GM21619 (cell line): ENCODE results near the gene LDLRAP1.
A peak's percentile ranks its signal among the peaks of the same experiment; 100 is the strongest.
"Not testable (repeated sequence)": the region's sequence is repeated elsewhere in the genome, so short reads cannot be mapped to it uniquely, and the experiment has no call there.

ENCODE experiments used
- ATAC-seq: cut with Tn5 transposase; IDR thresholded peaks from one replicate; pipeline ENCODE4 v1.9.1; 2021; ENCODE audit not compliant: unreplicated experiment

The LDLRAP1 gene

DNA sequence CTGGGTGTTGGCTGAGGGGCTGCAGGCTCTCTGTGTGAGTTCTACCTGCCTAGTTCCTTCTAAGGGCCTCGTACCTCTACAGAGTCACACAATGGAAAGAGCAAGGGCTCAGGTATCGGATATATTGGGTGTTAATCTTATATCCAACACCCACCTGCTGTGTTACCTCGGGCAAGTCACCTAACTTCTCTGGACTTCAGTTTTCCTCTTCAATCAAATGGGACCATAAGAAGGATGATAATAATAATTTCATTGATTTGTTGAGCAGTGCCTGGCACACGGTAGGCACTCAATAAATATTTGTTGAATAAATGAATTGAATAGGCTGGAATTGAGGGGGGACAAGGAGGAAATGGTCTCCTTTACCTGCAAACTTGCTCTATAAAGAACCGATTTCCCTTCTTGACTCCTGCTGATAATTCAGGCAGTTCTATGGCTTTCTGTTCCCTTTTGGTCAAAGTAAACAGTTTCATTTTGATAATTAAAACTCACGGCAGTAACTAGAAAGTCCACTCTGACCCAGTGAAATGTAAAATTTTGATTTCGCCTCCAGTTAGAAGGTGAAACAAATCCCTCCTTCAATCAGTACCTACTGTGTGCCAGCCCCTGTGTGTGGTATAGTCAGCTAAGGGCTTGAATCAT is 56.7 kb downstream of the LDLRAP1 start:
- ATAC-seq = no peak

DNA sequence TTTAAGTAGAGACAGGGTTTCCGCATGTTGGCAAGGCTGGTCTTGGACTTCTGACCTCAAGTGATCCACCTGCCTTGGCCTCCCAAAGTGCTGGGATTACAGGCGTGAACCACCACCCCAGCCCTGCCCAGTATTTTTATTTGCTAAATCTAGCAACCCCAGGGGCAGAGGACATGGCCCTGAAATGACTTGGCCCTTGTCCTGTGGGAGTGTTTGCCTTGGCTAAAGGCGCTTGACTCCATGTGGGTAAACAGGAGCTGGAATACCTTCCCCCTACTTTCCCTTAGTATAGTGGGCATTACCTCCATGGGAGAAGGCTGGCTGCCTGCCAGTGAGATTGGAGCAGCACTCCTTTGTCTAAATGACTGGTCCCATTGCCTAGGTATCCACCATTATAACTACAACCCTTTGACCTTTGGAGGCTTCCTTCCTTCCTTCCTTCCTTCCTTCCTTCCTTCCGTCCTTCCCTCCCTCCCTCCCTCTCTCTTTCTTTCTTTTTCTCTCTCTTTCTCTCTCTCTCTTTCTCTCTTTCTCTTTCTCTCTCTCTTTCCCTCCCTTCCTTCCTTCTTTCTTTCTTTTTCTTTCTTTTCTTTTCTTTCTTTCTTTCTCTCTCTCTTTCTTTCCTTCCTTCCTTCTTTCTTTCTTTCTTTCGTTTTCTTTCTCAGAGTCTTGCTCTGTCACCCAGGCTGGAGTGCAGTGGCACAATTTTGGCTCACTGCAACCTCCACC is 57.7 kb downstream of the LDLRAP1 start:
- not testable (repeated sequence) for ATAC-seq

DNA sequence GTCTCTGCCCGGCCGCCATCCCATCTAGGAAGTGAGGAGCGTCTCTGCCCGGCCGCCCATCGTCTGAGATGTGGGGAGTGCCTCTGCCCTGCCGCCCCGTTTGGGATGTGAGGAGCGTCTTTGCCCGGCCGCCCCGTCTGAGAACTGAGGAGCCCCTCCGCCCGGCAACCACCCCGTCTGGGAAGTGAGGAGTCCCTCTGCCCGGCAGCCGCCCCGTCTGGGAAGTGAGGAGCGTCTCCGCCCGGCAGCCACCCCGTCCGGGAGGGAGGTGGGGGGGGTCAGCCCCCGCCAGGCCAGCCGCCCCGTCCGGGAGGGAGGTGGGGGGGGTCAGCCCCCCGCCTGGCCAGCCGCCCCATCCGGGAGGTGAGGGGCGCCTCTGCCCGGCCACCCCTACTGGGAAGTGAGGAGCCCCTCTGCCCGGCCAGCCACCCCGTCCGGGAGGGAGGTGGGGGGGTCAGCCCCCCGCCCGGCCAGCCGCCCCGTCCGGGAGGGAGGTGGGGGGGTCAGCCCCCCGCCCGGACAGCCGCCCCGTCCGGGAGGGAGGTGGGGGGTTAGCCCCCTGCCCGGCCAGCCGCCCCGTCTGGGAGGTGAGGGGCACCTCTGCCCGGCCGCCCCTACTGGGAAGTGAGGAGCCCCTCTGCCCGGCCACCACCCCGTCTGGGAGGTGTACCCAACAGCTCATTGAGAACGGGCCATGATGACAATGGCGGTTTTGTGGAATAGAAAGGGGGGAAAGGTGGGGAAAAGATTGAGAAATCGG is 60.6 kb downstream of the LDLRAP1 start:
- ATAC-seq = not testable (repeated sequence)

DNA sequence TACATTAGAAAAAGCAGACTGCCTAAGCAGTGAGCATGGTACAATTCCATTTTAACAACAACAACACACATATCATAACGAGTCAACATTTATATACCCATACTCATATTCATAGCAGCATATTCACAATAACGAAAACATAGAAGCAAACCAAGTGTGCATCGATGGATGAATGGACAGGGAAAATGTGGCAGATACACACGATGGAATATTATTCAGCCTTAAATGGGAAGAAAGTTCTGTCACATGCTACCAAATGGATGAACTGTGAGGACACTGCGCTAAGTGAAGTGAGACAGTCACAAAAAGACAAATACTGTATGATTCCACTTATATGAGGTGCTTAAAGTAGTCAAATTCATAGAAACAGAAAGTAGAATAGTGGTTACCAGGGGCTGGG is 63.7 kb downstream of the LDLRAP1 start:
- ATAC-seq = no peak

DNA sequence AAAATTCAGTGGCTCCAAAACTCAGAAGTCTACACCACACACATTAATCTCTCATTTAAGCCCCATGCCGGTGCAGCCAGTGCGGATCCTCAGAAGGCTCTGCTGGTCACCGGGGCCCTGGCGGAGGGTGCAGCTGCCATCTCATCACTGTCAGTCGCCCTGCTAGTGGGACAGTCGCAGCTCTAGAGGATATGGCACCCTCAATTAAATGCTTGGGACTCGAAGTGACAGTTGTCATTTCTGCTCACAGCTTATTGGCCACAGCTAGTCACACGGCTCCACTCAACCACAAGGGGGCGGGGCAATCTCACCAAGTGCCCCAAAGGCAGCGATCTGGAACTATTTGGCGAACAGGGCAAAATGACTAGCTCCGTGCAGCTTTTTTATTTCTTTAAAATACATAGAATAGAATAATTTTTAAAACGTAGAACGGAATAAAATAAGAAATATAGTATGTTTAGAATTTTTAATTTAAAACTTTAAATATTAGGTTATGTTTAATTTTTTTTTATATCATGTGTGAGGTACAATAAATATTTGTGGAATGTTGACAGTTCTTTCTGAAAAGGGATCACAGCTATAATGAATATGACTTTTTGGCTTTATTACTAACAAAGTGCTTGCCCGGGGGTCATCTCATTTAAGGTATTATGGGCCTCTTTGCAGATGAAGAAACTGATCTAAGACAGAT is 65.2 kb downstream of the LDLRAP1 start:
- ATAC-seq = peak; percentile 73

DNA sequence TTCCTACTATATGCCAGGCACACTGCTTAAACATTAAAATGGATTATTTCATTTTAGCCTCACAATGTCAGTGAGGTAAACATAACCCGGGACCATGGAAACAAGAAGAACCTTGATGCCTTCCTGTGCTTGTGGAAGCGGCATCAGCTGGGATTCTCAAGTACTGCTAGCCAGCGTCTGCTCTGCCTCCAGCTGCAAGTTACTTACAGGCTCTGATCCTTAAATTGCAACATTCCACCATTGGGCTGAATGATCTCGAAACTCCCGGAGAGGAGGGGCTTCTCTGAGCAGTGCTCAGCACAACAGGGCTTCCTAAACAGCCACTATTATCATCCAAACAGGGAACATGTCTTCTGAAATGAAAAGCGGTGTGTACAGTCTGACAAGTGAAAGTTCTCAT is 66.5 kb downstream of the LDLRAP1 start:
- no peak for ATAC-seq

DNA sequence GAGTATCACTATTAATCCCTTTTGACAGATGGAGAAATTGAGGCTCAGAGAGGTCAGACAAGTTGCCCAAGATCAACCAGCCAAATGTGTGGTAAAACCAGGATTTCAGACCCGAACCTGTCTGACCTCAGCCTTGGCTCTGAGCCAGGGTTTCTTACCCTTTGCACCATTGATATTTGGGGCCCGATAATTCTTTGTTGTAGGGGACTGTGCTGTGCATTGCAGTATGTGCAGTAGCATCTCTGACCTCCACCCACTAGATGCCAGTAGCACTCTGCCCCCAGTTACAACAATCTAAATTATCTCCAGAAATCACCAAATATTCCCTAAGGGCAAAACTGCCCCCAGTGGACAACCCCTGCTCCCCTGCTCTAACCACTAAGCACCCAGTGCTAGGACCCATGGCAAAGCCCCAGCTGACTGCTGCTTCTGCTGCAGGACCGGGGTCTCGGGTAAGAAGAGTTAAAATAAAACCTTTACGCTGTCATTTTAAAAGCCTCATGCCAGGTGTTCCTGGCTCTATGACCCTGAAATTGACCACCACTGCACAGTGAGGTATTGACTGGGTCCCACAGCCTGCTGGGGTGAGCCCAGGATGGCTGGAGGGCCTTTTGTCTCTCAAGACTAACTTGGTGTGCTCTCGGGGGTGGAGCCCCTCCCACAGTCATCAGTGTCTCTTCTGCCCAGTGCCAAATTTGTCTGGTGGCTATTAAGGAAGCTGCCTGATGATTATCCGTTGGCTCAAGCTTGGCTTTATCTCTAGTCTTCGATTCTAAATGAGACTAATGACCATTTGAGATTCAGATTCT is 67.6 kb downstream of the LDLRAP1 start:
- no peak for ATAC-seq

DNA sequence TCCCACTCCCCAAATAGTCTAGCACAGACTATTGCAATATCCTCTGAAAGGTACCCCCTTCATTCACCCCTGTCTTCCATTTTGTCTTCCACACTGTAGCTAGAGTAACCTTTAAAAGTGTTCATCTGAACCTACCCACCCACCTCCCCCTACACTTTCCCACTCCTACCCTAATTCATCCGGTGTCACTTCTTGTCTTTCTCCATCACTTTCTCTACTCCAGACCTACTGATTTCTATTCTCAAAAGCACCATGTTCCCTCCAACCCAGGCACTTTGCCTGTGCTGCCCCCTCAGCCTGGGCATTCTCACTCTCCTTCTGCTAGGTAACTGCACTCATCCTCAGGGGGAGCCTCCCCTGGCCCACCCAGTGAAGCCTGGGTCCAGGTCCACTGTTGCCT is 68.4 kb downstream of the LDLRAP1 start:
- no peak for ATAC-seq

DNA sequence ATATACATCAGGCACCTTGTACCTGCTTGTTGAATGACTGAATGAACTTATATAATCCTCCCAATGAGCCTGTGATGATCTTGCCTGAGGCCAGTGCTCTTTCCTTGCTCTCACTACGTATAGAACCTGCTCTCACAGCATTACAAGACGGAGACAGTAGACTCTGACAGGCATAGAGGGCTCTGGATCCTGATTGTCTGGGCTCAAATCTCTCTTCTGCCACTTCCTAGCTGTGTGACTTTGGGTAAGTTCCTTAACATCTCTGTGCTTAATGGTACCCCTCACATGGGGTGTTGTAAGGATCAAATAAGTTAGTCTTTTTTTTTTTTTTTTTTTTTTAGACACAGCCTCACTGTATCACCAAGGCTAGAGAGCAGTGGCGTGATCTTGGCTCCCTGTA is 69.0 kb downstream of the LDLRAP1 start:
- no peak for ATAC-seq

DNA sequence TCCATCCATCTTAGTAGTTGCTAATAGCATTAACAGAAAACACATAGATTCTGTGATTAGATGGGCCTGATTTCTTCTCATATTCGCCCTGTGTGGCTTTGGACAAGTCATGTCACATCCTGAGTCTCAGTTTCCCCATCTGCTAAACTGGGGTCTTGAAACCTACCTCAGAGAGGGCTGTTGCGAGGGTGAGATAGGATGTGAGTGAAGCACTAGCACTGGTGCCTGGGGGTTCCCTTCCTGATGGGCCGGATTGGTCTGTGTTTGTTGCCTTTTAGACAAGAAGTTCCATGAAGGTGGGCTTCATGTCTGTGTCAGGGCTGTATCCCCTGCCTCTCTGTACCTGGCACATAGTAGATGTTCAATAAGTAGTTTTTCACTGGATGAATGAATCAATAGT is 69.7 kb downstream of the LDLRAP1 start:
- ATAC-seq = no peak

DNA sequence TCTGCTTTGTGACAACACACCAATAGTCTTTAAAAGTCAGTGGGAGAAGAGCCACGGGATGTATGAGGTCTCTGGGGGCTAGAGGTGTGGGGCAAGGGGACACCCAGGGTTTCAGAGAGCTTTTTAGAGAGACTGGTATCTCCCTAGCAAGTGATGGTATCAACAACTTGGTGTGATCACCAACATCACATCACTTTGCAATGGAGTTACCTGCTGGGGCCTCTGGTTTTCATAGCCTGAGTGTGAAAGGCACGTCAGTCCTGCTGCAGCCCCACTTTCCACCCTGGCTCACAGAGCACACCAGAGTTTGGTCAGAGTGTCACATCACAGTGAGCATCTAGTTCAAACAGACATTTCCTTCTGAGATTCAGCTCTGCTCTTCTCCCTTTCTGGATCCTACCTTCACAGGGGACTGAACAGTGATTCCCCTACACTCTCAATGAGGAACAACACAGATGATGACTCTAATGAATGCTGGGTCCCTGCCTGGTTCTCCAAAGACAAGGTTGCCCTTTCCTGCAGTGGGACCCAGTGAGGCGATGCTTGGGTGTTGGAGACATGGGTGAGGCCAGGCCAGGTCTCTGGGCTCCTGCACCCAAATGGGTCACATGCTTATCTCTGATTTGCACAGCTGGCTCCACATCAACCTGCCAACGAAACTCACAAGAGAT is 71.2 kb downstream of the LDLRAP1 start:
- no peak for ATAC-seq

DNA sequence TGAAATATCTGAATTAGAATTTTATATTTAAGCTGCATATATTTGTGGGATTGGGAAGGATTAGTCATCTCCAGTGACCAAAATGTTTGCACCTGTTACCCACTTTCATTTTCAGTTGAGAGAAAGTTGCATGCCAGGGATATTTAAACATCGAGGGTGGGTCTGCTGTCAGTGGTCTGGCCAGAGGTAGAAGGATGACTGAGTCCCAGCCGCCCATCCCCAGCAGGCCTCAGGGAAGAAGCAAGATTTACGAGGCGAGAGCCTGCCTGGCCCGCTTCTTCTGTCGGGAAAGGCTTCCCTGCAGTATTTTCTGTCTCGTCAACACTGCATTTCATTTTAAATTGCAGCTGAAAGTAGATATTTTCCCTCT is 71.8 kb downstream of the LDLRAP1 start:
- ATAC-seq = no peak

DNA sequence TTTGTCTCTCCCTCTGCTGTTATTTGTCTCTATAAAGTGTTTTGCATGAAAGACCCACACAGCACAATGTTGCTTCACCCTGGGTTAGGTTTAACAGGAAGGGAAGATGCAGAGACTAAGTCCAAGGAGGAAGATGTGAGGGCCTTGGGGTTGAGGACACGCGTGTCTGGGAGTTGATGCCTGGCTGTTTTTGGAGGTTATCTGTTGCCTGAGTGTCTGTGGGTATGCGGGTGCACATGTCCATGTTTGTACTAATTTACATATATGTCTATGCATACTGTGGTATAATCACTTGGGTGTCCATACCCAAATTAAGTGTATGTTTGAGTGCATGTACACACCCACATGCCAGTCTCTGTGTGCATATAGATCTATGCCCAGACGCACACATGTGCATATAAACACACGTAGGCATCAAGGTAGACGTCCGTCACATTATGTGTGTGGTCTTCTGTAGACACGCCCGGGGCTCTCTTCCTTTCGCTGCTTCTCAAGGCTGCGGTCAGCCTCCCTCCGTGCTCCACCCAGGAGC is 72.2 kb downstream of the LDLRAP1 start:
- no peak for ATAC-seq

DNA sequence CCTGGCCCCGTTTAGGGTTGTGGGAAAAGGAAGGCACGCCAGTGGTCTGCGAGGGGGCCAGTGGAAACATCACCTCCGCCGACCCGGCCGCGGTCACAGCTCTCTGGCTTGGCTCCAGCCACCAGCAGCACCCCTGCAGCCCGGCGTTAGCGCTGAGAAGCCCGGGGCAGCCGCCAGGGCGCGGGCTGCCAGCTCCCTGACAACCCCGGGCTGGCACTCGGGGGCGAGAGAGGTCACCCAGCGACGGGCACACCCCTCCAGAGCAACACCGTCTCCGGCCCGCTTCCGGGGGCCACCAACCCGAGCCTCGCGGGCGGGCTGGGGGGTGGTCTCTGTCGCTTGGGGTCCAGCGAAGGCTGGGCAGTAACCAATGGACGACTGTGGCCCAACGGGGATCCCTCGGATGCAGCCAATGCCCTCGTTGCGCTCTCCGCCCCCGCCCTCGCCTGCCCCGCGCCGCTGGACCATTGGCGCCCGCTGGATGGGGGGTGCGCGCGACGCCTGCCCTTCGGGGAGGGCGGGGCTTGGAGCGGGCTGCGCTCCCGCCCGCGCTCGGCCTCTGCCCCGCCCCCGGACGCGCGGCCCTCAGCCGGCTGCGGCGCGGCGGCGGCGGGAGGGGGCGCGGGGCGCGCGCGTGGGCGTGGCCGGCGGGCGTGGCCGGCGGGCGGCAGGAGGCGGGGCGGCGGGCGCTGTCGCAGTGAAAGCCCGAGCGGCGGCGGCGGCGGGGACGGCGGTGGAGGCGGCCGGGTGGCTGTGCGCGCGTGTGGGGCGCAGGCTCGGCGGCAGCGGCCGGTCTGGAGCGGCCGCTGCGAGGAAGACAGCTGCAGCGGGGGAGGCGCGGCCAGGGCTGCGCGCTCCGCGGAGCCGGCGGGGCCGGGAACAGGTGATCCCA is 72.9 kb downstream of the LDLRAP1 start, which contains the start of gene MAN1C1:
Gene MAN1C1 (plus strand): TSS at position 697 of the 892 bp plus-strand sequence. CDS start 1,007 bp downstream, outside the sequence.
- peak; percentile 50 for ATAC-seq

DNA sequence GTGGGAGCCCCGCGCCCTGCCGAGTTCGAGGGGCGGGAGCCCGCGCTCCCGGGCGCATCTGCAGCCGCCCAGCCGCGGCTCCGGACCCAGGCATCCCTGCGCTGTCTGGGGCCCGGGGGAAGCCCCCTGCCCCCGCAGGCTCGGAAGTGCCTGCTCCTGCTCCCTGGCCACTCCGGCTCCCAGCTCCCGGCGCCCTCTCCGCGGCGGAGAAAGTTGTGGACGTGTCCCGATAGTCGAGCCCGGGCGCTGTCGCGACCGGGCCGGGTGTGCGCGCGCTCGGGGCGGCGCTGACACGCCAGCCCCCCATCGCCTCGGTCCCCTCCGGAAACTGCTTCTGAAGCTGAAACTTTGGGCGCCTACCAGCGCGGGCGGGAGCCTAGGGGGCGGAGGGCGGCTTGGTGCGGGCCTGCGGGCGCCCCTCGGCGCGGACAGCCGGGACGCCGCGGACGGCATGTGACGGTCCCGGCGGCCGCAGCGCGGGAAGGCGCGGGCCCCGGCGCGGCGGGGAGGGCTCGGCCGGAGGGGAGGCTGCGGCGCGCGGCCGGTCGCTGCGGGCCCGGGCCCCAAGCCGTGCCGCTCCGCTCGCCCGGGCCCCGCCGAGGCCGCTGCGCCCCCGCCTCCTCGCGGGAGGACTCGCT is 73.7 kb downstream of the LDLRAP1 start:
- ATAC-seq = no peak

DNA sequence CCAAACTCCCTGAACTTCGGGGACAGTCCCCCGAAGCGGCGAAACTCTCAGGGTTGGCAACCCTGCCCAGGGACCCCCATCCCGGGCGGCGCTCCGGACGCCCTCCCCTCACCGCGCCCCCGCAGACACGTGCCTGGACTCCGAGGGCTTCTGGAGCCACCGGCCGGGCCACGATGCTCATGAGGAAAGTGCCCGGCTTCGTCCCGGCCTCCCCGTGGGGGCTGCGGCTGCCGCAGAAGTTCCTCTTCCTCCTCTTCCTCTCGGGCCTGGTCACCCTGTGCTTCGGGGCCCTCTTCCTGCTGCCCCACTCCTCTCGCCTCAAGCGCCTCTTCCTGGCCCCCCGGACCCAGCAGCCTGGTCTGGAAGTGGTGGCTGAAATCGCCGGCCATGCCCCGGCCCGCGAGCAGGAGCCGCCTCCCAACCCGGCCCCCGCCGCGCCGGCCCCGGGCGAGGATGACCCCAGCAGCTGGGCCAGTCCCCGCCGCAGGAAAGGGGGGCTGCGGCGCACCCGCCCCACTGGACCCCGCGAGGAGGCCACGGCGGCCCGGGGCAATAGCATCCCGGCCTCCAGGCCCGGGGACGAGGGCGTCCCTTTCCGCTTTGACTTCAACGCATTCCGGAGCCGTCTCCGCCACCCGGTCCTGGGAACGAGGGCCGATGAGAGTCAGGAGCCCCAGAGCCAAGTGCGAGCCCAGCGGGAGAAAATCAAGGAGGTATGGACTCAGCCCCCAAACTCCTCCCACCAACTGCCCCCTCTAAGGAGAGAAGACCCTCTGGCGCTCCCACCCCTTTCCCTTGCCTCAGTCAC is 74.4 kb downstream of the LDLRAP1 start:
- no peak for ATAC-seq

DNA sequence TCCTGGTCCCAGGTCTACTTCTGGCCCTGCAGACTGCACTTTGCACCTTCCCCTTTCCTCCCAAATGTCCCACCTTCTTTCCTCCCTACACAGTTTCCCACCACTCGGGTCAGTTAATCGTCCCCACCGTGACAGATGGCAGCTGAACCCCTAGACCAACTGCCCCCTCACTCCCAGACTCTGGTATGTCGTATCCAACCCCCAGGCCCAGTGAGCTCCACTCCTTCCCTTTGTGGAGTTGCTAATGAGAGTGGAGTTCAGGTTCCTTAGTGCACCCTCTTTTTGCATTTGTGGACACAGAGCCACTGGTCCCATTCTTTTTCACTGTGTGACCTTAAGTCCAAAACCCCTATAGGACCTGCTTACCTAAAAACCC is 75.0 kb downstream of the LDLRAP1 start:
- ATAC-seq = no peak
